ENCODE measurements around the gene MEIG1. TPM values are rescaled to one million over a fixed set of nuclear protein-coding genes. Genes with fewer than 3 reads are reported as not detected.
"Not testable (repeated sequence)": the region's sequence is repeated elsewhere in the genome, so short reads cannot be mapped to it uniquely, and the experiment has no call there.

The MEIG1 gene
- total RNA-seq, 2 donors from 2014 or later = 1.7 TPM; not detected in 1

GRCh38 chr10:14991035-14991749, 32.0 kb downstream of the MEIG1 start:
- H3K27ac ChIP-seq; H3K9me3 ChIP-seq; intact Hi-C loops (cut with DNase I); H3K4me3 ChIP-seq; H3K4me1 ChIP-seq (replicated peaks); H3K27me3 ChIP-seq (replicated peaks; ENCODE audit: insufficient read depth); H3K36me3 ChIP-seq: not testable (repeated sequence)
- DNase-seq (ENCODE audit: low spot score) = peak; percentile 40
- WGBS = 39% methylated on average over 19 of the region's 19 CpGs
- peak; percentile 35 for TF ChIP-seq POLR2AphosphoS5 (IDR thresholded peaks at IDR 0.05)
- TF ChIP-seq, protein P1, sequence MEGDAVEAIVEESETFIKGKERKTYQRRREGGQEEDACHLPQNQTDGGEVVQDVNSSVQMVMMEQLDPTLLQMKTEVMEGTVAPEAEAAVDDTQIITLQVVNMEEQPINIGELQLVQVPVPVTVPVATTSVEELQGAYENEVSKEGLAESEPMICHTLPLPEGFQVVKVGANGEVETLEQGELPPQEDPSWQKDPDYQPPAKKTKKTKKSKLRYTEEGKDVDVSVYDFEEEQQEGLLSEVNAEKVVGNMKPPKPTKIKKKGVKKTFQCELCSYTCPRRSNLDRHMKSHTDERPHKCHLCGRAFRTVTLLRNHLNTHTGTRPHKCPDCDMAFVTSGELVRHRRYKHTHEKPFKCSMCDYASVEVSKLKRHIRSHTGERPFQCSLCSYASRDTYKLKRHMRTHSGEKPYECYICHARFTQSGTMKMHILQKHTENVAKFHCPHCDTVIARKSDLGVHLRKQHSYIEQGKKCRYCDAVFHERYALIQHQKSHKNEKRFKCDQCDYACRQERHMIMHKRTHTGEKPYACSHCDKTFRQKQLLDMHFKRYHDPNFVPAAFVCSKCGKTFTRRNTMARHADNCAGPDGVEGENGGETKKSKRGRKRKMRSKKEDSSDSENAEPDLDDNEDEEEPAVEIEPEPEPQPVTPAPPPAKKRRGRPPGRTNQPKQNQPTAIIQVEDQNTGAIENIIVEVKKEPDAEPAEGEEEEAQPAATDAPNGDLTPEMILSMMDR (IDR thresholded peaks at IDR 0.05) = peak in 3 of 4 experiments; percentile 10 to 45 (median 32)

- H3K36me3 ChIP-seq; H3K27me3 ChIP-seq (replicated peaks; ENCODE audit: insufficient read depth); H3K4me1 ChIP-seq (replicated peaks); DNase-seq (ENCODE audit: low spot score); H3K27ac ChIP-seq; H3K4me3 ChIP-seq; intact Hi-C loops (cut with DNase I); H3K9me3 ChIP-seq: not testable (repeated sequence)
- WGBS = 89% methylated on average over 9 of the region's 9 CpGs
Measured at GRCh38 chr10:14992336-14992735, 33.1 kb downstream of the MEIG1 start.

DNA sequence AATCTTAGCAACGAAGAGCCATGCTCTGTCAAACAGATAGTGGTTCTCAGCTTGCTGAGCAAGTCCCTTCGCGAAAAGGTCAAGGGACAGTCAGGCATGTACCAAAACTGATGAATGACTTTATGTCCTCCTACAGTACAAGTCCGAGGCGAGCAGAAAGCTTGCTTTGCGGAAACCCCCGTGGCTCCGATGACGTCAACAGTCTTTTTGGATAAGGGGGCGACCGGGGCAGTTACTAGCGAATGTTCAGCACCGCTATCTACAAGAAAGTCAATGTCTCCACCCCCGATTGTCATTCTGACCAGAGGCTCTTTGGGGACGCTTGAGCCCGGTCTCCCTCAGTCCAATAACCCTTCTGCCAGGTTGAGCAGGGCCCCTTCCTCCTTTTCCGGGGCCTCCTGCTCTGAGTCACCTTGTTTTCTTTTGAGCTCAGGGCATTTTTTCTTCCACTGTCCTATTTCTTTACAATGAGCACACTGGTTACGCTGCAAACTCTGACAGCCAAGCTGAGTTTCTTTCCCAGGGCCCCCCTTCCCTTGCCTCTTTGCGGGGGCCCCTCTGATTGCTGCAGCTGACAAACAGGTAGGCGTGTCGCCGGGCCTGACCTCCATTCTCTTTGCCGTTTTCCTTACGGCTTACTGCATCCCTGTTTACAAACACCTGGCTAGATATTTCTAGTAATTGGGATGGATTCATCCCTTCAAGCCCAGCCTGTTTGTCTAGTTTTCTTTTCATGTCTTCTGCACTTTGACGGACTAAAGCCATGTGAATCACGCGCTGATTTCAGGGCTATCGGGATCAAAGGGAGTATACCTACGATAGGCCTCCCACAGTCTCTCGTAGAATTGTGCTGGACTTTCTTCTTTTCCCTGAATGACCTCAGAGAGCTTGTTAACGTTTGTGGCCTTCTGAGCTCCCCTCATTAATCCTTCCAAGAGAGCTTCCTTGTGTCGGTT, 34.6 kb downstream of the MEIG1 start:
- WGBS = 69% methylated on average over 32 of the region's 32 CpGs
- H3K9me3 ChIP-seq; H3K4me3 ChIP-seq; H3K27me3 ChIP-seq (replicated peaks; ENCODE audit: insufficient read depth); DNase-seq (ENCODE audit: low spot score); H3K36me3 ChIP-seq; H3K4me1 ChIP-seq (replicated peaks); H3K27ac ChIP-seq; intact Hi-C loops (cut with DNase I): not testable (repeated sequence)

DNA sequence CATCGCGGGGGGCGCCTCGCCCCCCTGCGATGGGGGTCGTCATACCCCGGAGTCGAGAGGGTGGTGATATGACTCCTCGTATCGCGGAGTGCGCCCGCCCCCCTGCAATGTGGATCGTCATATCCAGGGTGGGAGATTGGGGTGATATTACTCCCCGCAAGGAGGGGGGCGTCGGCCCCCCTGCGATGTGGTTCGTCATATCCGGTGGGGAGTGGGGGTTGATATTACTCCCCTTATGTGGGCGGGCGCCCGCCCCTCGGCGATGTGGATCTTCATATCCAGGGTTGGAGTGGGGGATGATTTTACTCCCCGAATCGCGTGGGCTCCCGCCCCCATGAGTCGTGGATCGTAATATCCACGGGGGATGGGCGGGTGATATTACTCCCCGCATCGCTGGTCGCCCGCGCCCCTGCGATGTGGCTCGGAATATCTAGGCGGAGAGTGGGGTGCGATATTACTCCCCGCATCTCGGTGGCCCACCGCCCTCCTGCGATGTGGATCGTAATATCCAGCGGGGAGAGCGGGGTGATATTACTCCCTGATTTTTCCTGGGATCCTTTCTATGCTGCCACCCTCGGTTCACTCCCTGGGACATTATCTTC, 36.9 kb downstream of the MEIG1 start:
- H3K27ac ChIP-seq = no peak overlapping the region
- H3K36me3 ChIP-seq = no peaks in the 10 kb centered on the region
- 83% methylated on average over 50 of the region's 50 CpGs for WGBS
- no peaks in the 10 kb centered on the region for H3K4me1 ChIP-seq (replicated peaks)
- intact Hi-C loops (cut with DNase I) = no loop called here
- no peaks in the 10 kb centered on the region for H3K27me3 ChIP-seq (replicated peaks; ENCODE audit: insufficient read depth)
- TF ChIP-seq, protein P1 (IDR thresholded peaks at IDR 0.05) = no peak
- no peak for TF ChIP-seq POLR2A (IDR thresholded peaks at IDR 0.05)
- no peak for TF ChIP-seq POLR2AphosphoS5 (IDR thresholded peaks at IDR 0.05)
- H3K9me3 ChIP-seq = no peaks in the 10 kb centered on the region
- no peak overlapping the region for H3K4me3 ChIP-seq
- no peak for DNase-seq (ENCODE audit: low spot score)

DNA sequence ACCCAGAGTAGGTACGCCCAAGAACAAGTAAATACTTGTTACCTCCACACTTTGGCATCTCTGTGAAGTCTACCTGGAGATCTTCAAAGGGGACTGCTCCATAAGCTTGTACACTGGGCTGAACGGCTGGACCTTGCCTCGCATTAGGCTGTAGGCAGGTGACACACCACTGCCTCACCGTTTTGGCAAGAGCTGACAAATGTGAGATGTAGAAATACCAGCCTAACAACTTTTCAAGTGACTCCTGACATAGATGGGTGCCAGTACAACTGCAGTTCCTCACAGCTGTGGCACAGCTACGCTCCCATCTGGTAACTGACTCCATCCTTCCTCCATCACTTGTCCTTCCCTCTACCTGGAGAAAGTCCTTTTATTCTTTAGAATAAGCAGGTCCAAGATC, 54.3 kb downstream of the MEIG1 start:
- H3K27ac ChIP-seq = peak overlapping the region in 1 of 2 donors; percentile 49
- WGBS = 48% methylated on average over 5 of the region's 5 CpGs
- peak; percentile 81 for TF ChIP-seq POLR2AphosphoS5 (IDR thresholded peaks at IDR 0.05)
- H3K36me3 ChIP-seq; H3K4me3 ChIP-seq; H3K4me1 ChIP-seq (replicated peaks); H3K9me3 ChIP-seq; H3K27me3 ChIP-seq (replicated peaks; ENCODE audit: insufficient read depth); intact Hi-C loops (cut with DNase I): not testable (repeated sequence)
- DNase-seq (ENCODE audit: low spot score) = peak; percentile 78

DNA sequence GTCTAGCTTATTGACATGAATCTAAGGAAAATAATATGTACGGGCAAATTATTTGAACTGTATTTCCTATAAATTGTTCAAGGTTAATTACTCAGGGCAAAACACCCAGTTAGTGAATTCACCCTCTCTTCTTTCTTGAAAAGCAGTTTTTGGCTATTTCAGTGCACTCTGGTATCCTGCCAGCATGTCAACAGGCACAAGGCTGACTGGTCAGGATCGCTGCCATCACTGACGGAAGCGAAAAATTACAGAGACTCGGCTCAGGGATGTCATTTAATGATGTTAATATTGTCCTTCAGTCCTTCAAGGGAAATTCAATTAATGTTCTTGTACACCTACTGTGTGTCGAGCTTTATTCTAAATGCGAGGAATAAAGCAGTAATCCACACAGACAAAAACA, 56.3 kb downstream of the MEIG1 start:
- H3K4me3 ChIP-seq = no peak overlapping the region
- no peaks in the 10 kb centered on the region for H3K4me1 ChIP-seq (replicated peaks)
- intact Hi-C loops (cut with DNase I) = no loop called here
- DNase-seq (ENCODE audit: low spot score) = no peak
- WGBS = 68% methylated on average over 7 of the region's 7 CpGs
- no peaks in the 10 kb centered on the region for H3K9me3 ChIP-seq
- no peaks in the 10 kb centered on the region for H3K36me3 ChIP-seq
- TF ChIP-seq, protein P1 (IDR thresholded peaks at IDR 0.05) = no peak
- no peak for TF ChIP-seq POLR2AphosphoS5 (IDR thresholded peaks at IDR 0.05)
- TF ChIP-seq POLR2A (IDR thresholded peaks at IDR 0.05) = no peak
- no peak overlapping the region for H3K27ac ChIP-seq
- H3K27me3 ChIP-seq (replicated peaks; ENCODE audit: insufficient read depth) = no peaks in the 10 kb centered on the region

GRCh38 chr10:15020966-15021365, 61.8 kb downstream of the MEIG1 start:
- H3K27ac ChIP-seq; H3K9me3 ChIP-seq; H3K27me3 ChIP-seq (replicated peaks; ENCODE audit: insufficient read depth); H3K36me3 ChIP-seq; H3K4me1 ChIP-seq (replicated peaks); H3K4me3 ChIP-seq; intact Hi-C loops (cut with DNase I); DNase-seq (ENCODE audit: low spot score): not testable (repeated sequence)
- 80% methylated on average over 5 of the region's 5 CpGs for WGBS

Measured in prostate gland (tissue), 2 donors.